ENCODE results near the gene RANBP17.
"Not testable (repeated sequence)": the region's sequence is repeated elsewhere in the genome, so short reads cannot be mapped to it uniquely, and the experiment has no call there.

Gene RANBP17

GRCh38 chr5:170945275-170945674, 83.5 kb downstream of the RANBP17 start:
- no peak for DNase-seq (ENCODE audit: low read depth)

GRCh38 chr5:170960567-170960966, 98.7 kb downstream of the RANBP17 start:
- DNase-seq (ENCODE audit: low read depth), result no peak

- DNase-seq (ENCODE audit: low read depth), result no peak
Measured at GRCh38 chr5:170963521-170963920, 101.7 kb downstream of the RANBP17 start.

- DNase-seq (ENCODE audit: low read depth), result no peak
Measured at GRCh38 chr5:170974461-170974860, 112.6 kb downstream of the RANBP17 start.

- DNase-seq (ENCODE audit: low read depth), result not testable (repeated sequence)
Measured at GRCh38 chr5:170980261-170980660, 118.4 kb downstream of the RANBP17 start.

GRCh38 chr5:170985486-170985885, 123.7 kb downstream of the RANBP17 start:
- no peak for DNase-seq (ENCODE audit: low read depth)

GRCh38 chr5:170986598-170986997, 124.8 kb downstream of the RANBP17 start:
- no peak for DNase-seq (ENCODE audit: low read depth)

GRCh38 chr5:170993476-170993875, 131.7 kb downstream of the RANBP17 start:
- DNase-seq (ENCODE audit: low read depth), result no peak

GRCh38 chr5:171010086-171010485, 148.3 kb downstream of the RANBP17 start:
- DNase-seq (ENCODE audit: low read depth), result no peak

GRCh38 chr5:171010816-171011215, 149.0 kb downstream of the RANBP17 start:
- no peak for DNase-seq (ENCODE audit: low read depth)

- no peak for DNase-seq (ENCODE audit: low read depth)
Measured at GRCh38 chr5:171023508-171023907, 161.7 kb downstream of the RANBP17 start.

GRCh38 chr5:171024084-171024483, 162.3 kb downstream of the RANBP17 start:
- DNase-seq (ENCODE audit: low read depth), result no peak

GRCh38 chr5:171029401-171029800, 167.6 kb downstream of the RANBP17 start:
- no peak for DNase-seq (ENCODE audit: low read depth)

GRCh38 chr5:171031977-171032376, 170.2 kb downstream of the RANBP17 start:
- no peak for DNase-seq (ENCODE audit: low read depth)

- no peak for DNase-seq (ENCODE audit: low read depth)
Measured at GRCh38 chr5:171032435-171032973, 170.7 kb downstream of the RANBP17 start.

- not testable (repeated sequence) for DNase-seq (ENCODE audit: low read depth)
Measured at GRCh38 chr5:171041893-171042292, 180.1 kb downstream of the RANBP17 start.

- no peak for DNase-seq (ENCODE audit: low read depth)
Measured at GRCh38 chr5:171050916-171051315, 189.1 kb downstream of the RANBP17 start.

GRCh38 chr5:171055875-171056454, 194.1 kb downstream of the RANBP17 start:
- no peak for DNase-seq (ENCODE audit: low read depth)

GRCh38 chr5:171067540-171068130, 205.8 kb downstream of the RANBP17 start:
- no peak for DNase-seq (ENCODE audit: low read depth)

- no peak for DNase-seq (ENCODE audit: low read depth)
Measured at GRCh38 chr5:171074747-171075146, 212.9 kb downstream of the RANBP17 start.

- DNase-seq (ENCODE audit: low read depth), result no peak
Measured at GRCh38 chr5:171080186-171080938, 218.5 kb downstream of the RANBP17 start.

- no peak for DNase-seq (ENCODE audit: low read depth)
Measured at GRCh38 chr5:171081319-171081718, 219.5 kb downstream of the RANBP17 start.

GRCh38 chr5:171092194-171092593, 230.4 kb downstream of the RANBP17 start:
- DNase-seq (ENCODE audit: low read depth), result no peak

All from stimulated activated CD4-positive, alpha-beta T cell treated with anti-CD3 and anti-CD28 coated beads, Interleukin-2, amount 100 ng/mL, for 4 hours (primary cell).